Caco-2 (cell line): ENCODE data around the gene SEMA4C. TPM values are rescaled to one million over a fixed set of nuclear protein-coding genes. Genes with fewer than 3 reads are reported as not detected.
A peak's percentile ranks its signal among the peaks of the same experiment; 100 is the strongest.

ENCODE experiments used
- BruUV-seq: library from RNA; stranded (reverse); fragments of 400-500 nt; replicated peaks from 2 replicates; lab custom pipeline; 2021; lab: Mats Ljungman, UMichigan
- CTCF ChIA-PET: fragments of 300-600 bp; sonication (Branson Sonifier 250); formaldehyde crosslinking; loops from one replicate; lab custom pipeline; 2022; ENCODE audit warnings: antibody characterized with exemption; lab: Charles Lee
- POLR2A ChIA-PET: fragments of 300-600 bp; sonication (Branson Sonifier 250); formaldehyde crosslinking; loops from one replicate; lab custom pipeline; 2022; ENCODE audit warnings: antibody characterized with exemption; lab: Charles Lee
- DNase-seq, 2 experiments: peaks; one replicate each; pipeline versions ENCODE4 v3.0.0 to v3.0.0-alpha.2; 2020 to 2022
- H3K27me3 ChIP-seq: replicated peaks from 2 replicates; pipeline ENCODE4 v1.6.0; 2011; ENCODE audit warnings: low read length; ENCODE audit not compliant: control insufficient read depth, insufficient read depth
- H3K36me3 ChIP-seq: 2 replicates; pipeline ENCODE4 v1.5.1; 2011; ENCODE audit warnings: low read length; ENCODE audit not compliant: control insufficient read depth, insufficient read depth
- H3K4me1 ChIP-seq: fragments of 250-450 bp; sonication (Bioruptor Pico); 2 replicates; pipeline ENCODE4 v1.5.1; 2020; ENCODE audit warnings: mild to moderate bottlenecking
- H3K4me3 ChIP-seq: 2 replicates; pipeline ENCODE4 v1.5.1; 2011; ENCODE audit warnings: low read depth, mild to moderate bottlenecking, control low read depth, low read length
- H3K9me3 ChIP-seq: fragments of 250-450 bp; sonication (Bioruptor Pico); 2 replicates; pipeline ENCODE4 v1.5.1; 2020; ENCODE audit warnings: mild to moderate bottlenecking, moderate library complexity
- H3K27ac Mint-ChIP-seq: one replicate; pipeline ENCODE4 v1.8.0; 2022; ENCODE audit warnings: mixed read lengths; ENCODE audit not compliant: unreplicated experiment
- H3K27me3 Mint-ChIP-seq: one replicate; pipeline ENCODE4 v1.8.0; 2022; ENCODE audit warnings: mixed read lengths; ENCODE audit not compliant: insufficient read depth, unreplicated experiment
- H3K36me3 Mint-ChIP-seq: one replicate; pipeline ENCODE4 v1.8.0; 2022; ENCODE audit warnings: mild to moderate bottlenecking, mixed read lengths; ENCODE audit not compliant: insufficient read depth, unreplicated experiment
- H3K4me1 Mint-ChIP-seq: one replicate; pipeline ENCODE4 v1.8.0; 2022; ENCODE audit warnings: low read depth, mixed read lengths; ENCODE audit not compliant: unreplicated experiment
- H3K4me3 Mint-ChIP-seq: one replicate; pipeline ENCODE4 v1.8.0; 2022; ENCODE audit warnings: mild to moderate bottlenecking, moderate library complexity, mixed read lengths; ENCODE audit not compliant: unreplicated experiment
- H3K9me3 Mint-ChIP-seq: one replicate; pipeline ENCODE4 v1.8.0; 2022; ENCODE audit warnings: mixed read lengths; ENCODE audit not compliant: unreplicated experiment
- intact Hi-C: fragments of 100-400 bp; cut with micrococcal nuclease; formaldehyde crosslinking; loops from one replicate; pipeline ENCODE4 v1.10.0; 2022; ENCODE audit not compliant: unreplicated experiment
- total RNA-seq: library from RNA; stranded (reverse); gene quantifications from 2 replicates; pipeline ENCODE4 v1.2.3, GENCODE V29; 2022
- TF ChIP-seq, protein P1 (sequence below), 2 experiments: fragments of 200-600 bp in 1 of 2; IDR thresholded peaks; 1 replicate in 1 of 2; 2 replicates in 1 of 2; pipeline versions ENCODE4 v1.5.1 to v1.8.0; 2011 to 2022; ENCODE audit warnings: antibody characterized with exemption in 1 of 2, control low read depth in 1 of 2, inconsistent platforms in 1 of 2, low read depth in 1 of 2, low read length in 1 of 2, mild to moderate bottlenecking in 1 of 2, moderate library complexity in 1 of 2; ENCODE audit not compliant: insufficient read depth in 1 of 2, severe bottlenecking in 1 of 2, unreplicated experiment in 1 of 2

The SEMA4C gene
- total RNA-seq, 1 experiment from 2014 or later: 29.9 TPM

DNA sequence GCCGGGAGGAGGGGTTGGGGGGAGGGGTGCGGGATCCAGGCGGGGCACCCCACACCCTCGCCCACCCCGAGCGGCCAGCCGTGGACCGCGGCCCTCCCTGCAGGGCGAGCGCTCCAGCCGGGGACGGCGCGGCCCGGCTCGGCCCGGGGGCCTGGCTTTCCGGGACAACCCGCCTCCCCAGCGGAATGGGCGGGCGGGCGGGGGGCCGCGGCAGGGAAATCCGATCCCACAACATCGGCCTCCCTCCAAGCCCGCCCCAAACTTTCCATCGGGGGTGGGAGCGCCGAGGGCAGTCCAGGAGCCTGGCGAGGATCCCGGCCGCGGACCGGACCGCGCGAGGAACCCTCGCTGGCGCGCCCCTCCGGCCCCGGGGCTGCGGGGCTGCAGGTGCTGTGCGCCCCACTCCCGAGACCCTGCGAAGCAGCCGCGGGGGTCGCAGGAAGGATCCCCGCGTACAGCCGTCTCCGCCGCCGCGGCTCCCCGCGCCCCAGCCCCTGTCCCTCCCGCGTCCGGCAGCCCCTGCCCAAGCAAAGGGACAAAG lies 529 bp downstream of the SEMA4C start:
- Mint-ChIP-seq H3K4me3 (peak overlapping the region; percentile 78), H3K9me3 (no peaks in the 10 kb centered on the region), H3K4me1 (no peaks in the 10 kb centered on the region), H3K27ac (no peak overlapping the region), H3K36me3 (peaks cover 14% of the 10 kb centered on the region), H3K27me3 (no peaks in the 10 kb centered on the region)
- H3K27me3 ChIP-seq: no peaks in the 10 kb centered on the region
- ChIA-PET POLR2A (interaction anchor here (1.7 kb wide), 1 partner anchor 11 kb away, joined by 23 read pairs; the partner anchor contains the start of gene ANKRD39), CTCF (interaction anchor here (0.6 to 3.3 kb wide), 7 partner anchors 10 to 82 kb away, joined by 3 to 71 read pairs (median 10); partner anchors contain the start of gene ANKRD39)
- no peaks in the 10 kb centered on the region for H3K9me3 ChIP-seq
- H3K4me1 ChIP-seq: peaks cover 20% of the 10 kb centered on the region
- no TSS peak for BruUV-seq
- intact Hi-C loops: loop anchor here (2.0 kb wide), 2 partner anchors 53 to 243 kb away; partner anchors contain the start of genes ANKRD36 and CNNM3
- peaks cover 4% of the 10 kb centered on the region for H3K36me3 ChIP-seq
- TF ChIP-seq, protein P1, sequence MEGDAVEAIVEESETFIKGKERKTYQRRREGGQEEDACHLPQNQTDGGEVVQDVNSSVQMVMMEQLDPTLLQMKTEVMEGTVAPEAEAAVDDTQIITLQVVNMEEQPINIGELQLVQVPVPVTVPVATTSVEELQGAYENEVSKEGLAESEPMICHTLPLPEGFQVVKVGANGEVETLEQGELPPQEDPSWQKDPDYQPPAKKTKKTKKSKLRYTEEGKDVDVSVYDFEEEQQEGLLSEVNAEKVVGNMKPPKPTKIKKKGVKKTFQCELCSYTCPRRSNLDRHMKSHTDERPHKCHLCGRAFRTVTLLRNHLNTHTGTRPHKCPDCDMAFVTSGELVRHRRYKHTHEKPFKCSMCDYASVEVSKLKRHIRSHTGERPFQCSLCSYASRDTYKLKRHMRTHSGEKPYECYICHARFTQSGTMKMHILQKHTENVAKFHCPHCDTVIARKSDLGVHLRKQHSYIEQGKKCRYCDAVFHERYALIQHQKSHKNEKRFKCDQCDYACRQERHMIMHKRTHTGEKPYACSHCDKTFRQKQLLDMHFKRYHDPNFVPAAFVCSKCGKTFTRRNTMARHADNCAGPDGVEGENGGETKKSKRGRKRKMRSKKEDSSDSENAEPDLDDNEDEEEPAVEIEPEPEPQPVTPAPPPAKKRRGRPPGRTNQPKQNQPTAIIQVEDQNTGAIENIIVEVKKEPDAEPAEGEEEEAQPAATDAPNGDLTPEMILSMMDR (IDR thresholded peaks at IDR 0.05; ENCODE audit: insufficient read depth in 1 of 2, low read depth in 1 of 2, low read length in 1 of 2, severe bottlenecking in 1 of 2, unreplicated experiment in 1 of 2): no peak
- peak overlapping the region; percentile 95 for H3K4me3 ChIP-seq
- DNase-seq: peak; percentile 71 to 73

DNA sequence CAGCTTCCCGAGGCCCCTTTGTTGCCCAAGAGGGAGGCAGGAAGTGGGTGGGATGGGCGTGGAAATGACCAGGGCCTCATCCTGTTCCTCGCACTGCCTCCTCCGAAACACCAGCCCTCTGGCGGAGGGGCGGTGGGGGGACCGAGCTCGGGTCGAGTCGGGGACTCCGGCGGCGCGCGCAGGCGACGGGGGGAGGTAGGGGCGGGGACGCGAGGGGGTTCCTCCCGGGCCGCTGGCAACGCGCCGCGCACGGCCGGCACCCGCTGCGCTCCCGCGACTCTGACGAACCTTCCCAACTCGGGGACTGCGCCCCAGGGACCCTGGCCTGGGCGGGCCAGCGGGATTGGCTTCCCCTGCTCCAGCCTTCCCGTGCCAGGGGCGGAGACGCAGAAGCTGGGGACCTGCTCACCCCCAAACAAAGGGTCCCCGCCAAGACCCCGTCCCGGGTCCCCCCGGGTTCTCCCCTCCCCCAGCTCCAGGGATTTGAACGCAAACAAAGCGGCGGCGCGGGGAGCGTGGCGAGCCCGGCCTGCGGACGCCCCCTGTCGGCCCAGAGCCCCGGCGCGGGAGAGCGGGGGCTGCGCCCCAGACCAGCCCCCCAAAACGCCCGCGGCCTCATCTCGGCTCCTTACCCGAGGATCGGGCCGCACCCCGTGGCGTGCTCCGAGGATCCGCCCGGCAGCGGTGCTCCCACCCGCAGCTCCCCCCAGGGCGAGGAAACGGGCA lies 1.2 kb downstream of the SEMA4C start:
- TF ChIP-seq, protein P1 (IDR thresholded peaks at IDR 0.05; ENCODE audit: insufficient read depth in 1 of 2, low read depth in 1 of 2, low read length in 1 of 2, severe bottlenecking in 1 of 2, unreplicated experiment in 1 of 2): peak; percentile 39 to 84
- Histone ChIP-seq H3K9me3 (no peaks in the 10 kb centered on the region), H3K4me1 (peaks cover 19% of the 10 kb centered on the region), H3K4me3 (peak overlapping the region; percentile 95), H3K27me3 (no peaks in the 10 kb centered on the region), H3K36me3 (peaks cover 4% of the 10 kb centered on the region)
- Mint-ChIP-seq H3K27me3 (no peaks in the 10 kb centered on the region), H3K9me3 (no peaks in the 10 kb centered on the region), H3K27ac (peak overlapping the region; percentile 75), H3K4me3 (peak overlapping the region; percentile 78), H3K4me1 (no peaks in the 10 kb centered on the region), H3K36me3 (peaks cover 14% of the 10 kb centered on the region)
- CTCF ChIA-PET: interaction anchor here (0.6 to 3.3 kb wide), 16 partner anchors 11 to 1438 kb away, joined by 3 to 71 read pairs (median 6); partner anchors contain the start of genes ANKRD39, CNNM3 and ITPRIPL1
- DNase-seq: peak; percentile 92
- POLR2A ChIA-PET: interaction anchor here (0.6 to 1.7 kb wide), 4 partner anchors 10 to 53 kb away, joined by 3 to 23 read pairs (median 8); partner anchors contain the start of genes ANKRD39 and CNNM3
- intact Hi-C loops: loop anchor here (2.0 kb wide), 2 partner anchors 52 to 244 kb away; partner anchors contain the start of genes ANKRD36 and CNNM3
- BruUV-seq: no TSS peak
